Activated effector memory CD4-positive, alpha-beta T cell treated with Interleukin-2 at 50 U/mL for 16 hours (primary cell): ENCODE data around the gene INSIG1.

Experiments
- DNase-seq: peaks from one replicate; pipeline ENCODE4 v3.0.0-alpha.2; 2020

INSIG1 gene

DNA sequence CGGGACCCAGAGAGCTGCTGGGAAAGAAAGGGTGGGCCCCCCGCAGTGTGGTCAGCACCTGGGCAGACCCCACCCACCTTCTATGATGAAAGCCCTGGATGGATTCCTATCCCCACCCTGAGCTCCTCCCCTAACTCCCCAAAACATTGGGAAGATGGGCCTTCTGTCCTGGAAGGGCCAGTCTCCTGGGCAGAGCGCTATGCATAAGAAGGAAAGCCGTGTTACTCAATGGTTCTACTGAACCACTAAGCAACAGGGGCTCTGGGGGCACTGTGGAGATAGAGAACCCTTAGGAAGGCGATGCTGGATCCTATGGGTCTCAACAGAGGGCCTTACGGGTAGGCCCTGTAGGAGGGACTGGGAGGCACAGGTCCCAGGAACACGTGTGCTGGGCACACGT, 30.7 kb upstream of the INSIG1 start:
- no peak for DNase-seq

DNA sequence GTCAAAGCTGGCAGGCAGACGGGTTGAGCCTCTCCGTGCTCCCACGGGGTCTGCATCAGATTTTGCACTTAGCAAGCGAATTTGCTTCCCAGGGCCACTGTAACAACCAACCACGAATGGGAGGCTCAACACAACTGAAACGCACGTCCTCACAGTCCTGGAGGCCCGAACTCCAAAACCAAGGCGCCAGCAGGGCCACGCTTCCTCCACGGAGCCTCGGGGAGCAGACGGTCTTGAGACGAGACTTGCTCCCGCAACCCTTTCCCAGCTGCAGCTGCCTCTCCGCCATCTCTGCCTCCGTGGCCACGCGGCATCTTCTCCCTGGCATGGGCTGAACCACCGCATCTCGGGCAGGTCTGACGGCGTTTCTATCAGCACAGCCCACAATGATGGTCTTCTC, 30.2 kb upstream of the INSIG1 start:
- DNase-seq = no peak

DNA sequence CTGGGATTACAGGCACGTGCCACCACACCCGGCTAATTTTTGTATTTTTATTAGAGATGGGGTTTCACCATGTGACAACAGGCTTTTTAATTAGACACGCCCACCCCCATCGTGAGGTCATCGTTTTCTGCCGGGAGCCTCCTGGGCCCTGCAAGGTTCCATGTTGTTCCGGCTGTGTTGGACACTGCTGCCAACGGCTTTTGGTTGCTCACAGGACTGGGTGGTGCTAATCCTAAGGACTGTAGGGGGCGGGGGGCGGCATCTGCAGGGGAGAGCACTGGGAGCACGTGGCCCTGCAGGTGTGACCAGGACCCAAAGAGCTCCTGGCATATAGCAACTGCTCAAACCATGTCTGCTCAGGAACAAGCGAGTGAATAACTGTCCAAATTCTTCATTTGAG, 29.5 kb upstream of the INSIG1 start:
- no peak for DNase-seq

- DNase-seq = no peak
Observed at GRCh38 chr7:155268921-155269650, 28.6 kb upstream of the INSIG1 start.

DNA sequence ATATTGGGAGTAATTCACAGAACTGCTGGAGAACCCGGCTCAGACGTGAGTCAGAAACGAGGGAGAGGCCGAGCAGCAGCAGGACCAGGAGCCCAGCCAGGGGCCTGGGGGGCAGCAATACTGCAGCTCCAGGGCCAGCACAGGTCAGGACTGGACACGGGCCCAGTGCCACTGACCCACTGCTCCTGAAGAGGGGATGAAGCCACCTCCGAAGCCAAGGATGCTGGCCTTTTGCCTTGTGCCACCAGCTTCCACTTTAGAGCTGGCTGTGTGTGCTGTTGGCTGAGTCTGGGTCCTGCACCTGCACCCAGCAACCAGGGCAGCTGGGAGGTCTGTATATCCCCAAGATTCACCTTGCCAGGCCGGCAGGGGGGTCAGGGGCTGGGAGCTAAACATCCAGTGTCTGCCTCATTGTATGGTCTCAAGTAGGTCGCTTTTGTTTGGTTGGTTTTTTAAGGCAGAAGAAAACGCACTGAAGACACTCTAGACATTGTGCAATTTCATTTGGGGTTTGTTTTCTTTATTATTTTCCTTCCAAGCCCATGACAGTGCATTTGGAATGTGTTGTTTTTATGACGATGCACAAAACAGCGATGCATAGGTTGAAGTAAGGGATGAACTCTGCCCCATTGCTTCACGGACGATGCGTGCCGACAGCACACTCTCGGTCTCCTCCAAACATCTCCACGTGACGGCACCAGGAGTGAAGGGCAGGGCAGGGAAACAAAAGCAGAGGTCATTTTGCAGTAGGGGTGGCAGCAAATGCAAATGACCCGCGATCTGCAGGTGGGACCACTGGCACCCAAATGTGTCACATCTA, 27.7 kb upstream of the INSIG1 start:
- DNase-seq = no peak

DNA sequence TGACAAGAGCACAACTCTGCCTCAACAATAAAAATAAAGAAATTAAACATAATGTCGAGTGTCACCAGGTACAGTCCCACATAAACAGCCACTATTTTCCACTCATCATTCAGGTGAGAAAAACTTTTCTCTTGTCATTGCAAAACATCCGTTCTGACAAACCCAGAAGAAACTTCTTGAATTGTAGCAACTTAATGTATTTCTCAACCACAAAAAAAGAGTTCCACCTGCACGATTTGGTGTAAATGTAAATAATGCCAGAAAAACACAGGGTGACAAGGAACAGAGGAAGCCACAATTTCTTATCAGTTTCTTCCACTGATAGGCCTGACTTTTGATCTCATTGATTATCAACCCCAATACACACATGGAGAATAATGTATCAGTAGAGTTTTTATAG, 26.8 kb upstream of the INSIG1 start:
- DNase-seq = no peak

DNA sequence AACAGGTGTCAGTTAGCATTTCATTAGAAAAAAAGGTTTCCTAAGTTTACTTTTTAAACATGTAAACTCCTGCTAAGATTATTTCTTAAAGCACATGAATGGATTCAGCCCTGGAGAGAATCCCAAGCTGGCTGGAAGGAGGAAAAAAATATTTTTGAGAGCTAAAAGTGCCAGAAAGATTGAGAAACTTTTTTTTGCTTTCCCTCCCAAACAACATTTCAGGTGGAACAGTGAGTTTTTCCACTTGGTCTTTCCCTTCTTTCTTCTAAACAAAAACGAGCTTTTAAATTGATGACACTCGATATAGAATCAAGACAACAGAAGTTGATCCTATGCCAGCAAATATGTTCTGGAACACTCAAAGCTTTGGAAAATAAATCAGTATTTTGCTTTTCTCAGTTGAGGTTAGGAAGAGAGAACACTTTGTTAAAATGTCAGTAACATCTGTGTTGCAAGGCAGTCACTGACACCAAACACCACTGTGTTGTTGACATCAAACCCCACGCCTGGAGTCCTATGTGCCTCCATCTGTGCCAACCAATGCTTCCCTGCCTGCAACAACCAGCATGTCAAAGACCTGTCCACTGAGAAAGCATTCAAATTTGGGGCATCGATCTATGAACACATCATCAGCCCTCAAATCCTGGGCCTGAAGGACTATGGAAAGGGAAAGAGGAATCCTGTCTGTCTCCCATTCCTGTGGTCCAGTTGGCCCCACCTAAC, 22.9 kb upstream of the INSIG1 start:
- no peak for DNase-seq

DNA sequence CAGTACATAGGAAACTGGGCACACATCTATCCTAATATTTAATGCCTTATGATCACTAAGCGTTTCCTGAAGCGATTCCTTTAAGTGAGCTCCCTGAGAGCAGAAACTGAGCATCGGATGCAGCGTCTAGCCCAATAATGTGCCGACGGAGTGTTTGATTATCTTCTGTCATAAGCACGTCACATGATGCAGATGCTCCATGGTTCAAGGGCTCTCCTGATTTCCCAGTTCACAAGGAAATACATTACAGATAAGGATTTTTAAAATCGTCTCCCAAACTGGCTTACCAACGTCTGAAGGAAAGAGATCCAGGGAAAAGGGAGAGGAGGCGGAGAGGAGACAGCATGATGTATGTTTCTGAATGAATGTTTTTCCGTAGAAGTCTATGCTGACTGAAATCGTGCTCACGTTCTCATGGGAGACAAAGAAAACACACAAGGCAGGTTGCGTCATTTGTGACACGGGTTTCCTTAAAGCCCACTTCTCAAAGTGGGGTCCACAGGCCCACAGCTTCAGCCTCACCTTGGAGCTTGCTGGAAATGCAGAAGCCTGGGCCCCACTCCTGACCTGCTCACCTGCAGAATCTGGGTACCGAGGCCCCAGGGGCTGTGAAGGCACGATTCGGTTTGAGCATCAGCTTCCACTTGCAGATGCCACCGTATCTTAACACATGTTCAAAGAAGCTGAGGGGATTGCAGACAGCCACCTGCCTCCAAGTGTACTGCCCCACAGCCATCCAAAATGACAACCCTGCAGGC, 21.5 kb upstream of the INSIG1 start:
- DNase-seq = no peak

GRCh38 chr7:155276800-155277375, 20.8 kb upstream of the INSIG1 start:
- no peak for DNase-seq

- DNase-seq = no peak
Observed at GRCh38 chr7:155277385-155277994, 20.2 kb upstream of the INSIG1 start.

DNA sequence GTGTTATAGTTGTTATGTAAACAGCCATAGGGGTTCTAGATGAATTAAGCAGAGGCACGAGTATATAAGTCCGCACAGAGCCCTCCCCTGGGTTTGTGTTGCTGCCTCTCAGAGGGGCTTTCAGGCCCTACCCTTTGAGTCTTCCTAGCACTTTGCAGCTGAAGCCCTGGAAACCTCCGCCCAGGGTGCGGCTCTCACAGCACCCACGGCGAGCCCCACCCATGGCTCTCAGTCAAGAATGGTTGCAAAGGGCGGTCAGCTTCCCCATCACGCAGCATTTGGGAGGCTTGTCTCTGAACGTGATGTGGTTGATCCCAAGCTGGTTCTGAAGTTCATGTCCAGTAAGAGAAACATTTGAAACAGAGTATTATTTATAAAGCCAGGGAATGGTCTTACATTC, 18.8 kb upstream of the INSIG1 start:
- no peak for DNase-seq

DNA sequence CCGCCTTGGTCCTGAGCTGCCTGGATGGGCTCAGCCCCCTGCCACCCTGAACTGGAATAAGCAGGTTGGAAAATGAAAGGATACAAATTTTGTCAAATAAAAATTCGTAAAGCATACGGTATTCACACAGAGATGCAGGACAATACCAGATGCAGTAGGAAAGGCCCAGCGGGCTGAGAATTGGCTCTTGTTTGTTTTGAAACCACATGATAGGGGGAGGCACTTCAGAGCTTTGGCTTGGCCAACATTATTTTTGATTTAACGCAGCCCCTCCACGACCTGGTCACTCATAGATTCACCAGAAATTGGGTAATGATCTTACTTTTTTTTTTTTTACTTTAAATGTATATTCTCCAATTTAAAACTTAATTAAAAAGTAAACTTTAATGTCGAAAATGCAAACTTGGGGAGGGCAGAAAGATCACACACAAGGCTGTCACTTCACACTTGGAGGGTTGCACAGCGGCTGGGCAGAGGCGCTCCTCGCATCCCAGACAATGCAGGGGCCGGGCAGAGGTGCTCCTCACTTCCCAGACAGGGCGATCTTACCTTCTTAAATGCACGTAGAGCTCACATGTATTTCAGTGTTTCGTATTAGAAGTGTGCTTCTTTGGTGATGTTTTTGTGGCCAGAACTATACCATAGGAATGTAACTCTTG, 17.8 kb upstream of the INSIG1 start:
- no peak for DNase-seq

- no peak for DNase-seq
Observed at GRCh38 chr7:155280446-155281397, 17.0 kb upstream of the INSIG1 start.

GRCh38 chr7:155281398-155281969, 16.2 kb upstream of the INSIG1 start:
- no peak for DNase-seq

GRCh38 chr7:155282671-155283070, 15.0 kb upstream of the INSIG1 start:
- no peak for DNase-seq

DNA sequence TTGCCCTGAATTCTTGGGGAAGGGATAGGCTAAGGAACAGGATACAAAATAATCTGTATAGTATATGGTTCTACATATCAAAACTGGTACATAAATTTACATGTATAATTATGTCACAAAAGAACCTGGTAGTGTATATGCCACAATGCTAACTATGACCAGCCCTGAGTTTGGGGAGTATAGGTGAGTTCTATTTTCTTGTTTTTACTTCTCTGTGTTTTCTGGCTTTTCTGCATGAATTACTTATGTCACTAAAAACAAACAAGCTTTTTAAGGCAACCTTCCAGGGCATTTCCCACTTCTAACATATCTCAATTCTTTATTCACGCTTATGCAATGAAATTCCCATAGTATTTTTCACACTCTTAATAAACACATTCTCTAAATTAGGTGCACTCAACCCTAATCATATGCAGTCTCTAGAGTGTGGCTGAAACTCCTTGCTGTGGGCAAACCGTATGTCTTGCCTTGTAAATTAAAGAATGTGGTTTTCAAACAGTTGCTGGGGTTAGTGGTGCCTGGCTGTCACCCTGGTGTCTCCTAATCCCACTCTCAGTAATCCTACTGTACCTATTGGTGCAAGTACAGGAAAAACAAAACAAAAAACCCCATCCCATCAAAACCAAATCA, 14.0 kb upstream of the INSIG1 start:
- no peak for DNase-seq

DNA sequence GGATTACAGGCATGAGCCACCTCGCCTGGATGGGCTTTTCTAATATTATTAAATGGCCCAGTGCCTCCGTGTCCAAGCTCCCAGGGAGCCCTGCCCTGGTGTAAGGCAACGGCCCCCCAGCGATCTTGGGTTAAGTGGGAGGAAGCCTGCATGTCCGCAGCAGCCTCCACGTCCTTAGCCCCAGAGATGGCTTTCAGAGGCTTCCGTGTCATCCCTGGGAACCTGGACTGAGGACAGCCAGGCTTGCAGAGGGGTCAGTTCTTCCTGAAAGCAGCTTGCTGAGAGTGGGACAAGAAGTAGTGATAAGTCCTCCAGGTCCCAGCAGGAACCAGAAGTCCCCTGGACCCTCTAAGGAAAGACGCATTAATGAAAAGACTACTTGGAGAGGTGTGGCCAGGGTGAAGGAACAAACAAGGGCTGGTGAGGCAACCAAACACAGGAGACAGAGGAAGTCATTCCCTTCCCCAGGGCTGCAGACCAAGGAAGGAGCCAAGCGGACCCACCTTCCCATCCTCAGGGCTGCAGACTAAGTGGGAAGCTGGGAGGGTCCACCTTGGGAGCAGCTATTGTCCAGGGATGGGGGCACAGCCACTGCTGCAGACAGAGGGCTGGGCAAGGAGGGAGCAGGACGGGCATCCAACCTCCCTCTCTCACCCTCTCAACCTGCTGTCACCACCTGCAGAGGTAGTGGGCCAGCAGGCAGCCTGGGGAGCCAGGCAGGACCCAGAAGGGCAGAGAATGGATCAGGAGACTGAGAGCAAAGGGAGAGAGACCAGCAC, 13.0 kb upstream of the INSIG1 start:
- no peak for DNase-seq

DNA sequence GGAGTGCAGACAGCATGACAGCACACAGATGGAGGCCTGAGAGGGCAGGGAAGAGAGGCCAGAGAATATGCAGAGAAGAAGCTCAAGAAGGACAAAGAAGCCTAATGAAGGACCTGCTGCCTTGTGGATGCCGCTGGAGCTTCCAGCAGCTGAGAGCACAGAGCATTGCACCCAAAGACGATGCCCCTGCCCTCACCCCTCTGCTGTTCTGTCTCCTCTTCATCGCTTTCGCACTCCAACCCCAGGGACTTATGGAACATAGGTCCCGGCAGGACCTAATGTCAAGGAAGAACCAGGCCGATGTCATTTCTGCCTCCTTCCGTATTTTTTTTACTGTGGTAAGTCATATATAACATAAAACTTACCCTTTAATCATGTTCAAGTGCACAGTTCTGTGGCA, 12.3 kb upstream of the INSIG1 start:
- no peak for DNase-seq

DNA sequence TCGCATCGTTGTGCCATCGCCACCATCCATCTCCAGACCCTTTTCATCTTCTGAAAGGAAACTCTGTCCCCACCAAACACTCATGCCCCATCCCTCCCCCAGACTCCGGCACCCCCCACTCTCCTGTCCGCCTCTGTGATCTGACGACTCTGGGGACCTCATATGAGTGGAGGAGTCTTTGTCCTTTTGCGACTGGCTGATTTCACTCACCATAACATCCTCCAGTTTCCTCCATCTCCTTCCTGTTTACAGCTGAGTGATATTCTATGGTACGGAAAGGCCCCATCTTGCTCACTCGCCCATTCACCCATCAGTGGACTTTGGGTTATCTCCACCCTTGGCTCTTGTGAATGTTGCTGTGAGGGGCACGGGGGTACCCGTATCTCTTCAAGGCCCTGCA, 11.8 kb upstream of the INSIG1 start:
- DNase-seq = no peak
